ENCODE data around the gene ZNF845.

DNA sequence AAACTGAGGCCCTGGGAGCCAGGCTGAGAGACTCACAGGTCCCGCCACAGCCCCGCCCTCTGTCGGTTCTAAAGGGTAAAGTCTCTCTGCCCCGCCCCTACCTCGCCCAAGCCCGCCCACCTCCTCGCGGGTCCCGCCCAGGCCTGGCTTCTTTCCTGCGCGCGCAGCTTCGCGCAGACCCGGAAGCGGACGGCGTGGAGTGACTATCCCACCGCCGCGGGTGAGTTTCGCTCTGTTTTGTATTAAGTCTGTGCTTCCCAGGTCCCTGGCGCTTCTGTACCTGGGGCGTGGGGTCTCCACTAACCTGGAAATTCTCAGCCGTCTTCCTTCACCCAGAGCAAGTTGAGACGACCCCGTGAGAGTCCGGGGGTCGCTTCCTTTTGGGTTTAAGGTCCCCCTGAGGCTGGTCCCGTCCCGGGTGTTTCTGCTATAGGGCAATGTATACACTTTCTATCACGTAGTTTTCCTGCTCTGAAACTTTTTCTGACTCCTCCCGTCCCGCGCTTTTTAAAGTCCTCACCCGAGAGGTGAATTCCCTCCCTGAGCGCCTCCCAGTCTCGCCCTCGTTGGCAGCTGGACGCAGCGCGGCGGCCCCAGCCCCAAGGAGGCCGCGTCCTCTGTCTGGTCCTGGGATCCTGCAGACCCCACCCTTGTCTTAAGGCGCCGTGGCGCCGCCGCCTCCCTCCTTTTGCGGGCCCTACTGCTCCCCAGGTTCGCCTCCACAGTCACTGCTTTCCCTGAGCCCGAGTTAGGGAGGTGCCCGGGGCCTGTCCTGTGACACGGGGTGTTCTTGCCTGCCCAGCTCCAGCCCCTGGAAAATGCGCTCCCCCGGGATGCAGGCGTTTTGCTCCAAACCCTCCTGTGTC lies 61.7 kb downstream of the ZNF845 start, which contains the start of gene ZNF765:
- TF ChIP-seq SUZ12 (IDR thresholded peaks at IDR 0.05) = no peak
- TF ChIP-seq SP1 (IDR thresholded peaks at IDR 0.05) = no peak
- no peak for TF ChIP-seq FOXK2 (IDR thresholded peaks at IDR 0.05)
- TF ChIP-seq NFRKB (IDR thresholded peaks at IDR 0.05) = no peak
- no peak for TF ChIP-seq CTBP1 (IDR thresholded peaks at IDR 0.05; ENCODE audit: borderline replicate concordance)
- no peak for TF ChIP-seq FOXM1 (IDR thresholded peaks at IDR 0.05; ENCODE audit: borderline replicate concordance)
- no peak for TF ChIP-seq ARNT (IDR thresholded peaks at IDR 0.05)
- TF ChIP-seq FOXA1 (IDR thresholded peaks at IDR 0.05) = no peak
